Subcutaneous abdominal adipose tissue (tissue), 5 donors: Measurements from ENCODE around the gene ABCD4.

Experiments
- H3K27ac ChIP-seq: one replicate; pipeline ENCODE4 v1.7.0; 2013; ENCODE audit warnings: low read depth, mild to moderate bottlenecking, inconsistent platforms, low read length, moderate library complexity
- H3K27me3 ChIP-seq, 5 donors: one replicate each; pipeline ENCODE4 v1.7.0; 2013; ENCODE audit warnings: low read length in 5 of 5, inconsistent platforms in 1 of 5; ENCODE audit not compliant: control insufficient read depth in 5 of 5, insufficient read depth in 4 of 5
- H3K36me3 ChIP-seq, 5 donors: one replicate each; pipeline ENCODE4 v1.7.0; 2013; ENCODE audit warnings: low read length in 5 of 5; ENCODE audit not compliant: control insufficient read depth in 5 of 5, insufficient read depth in 5 of 5
- H3K4me1 ChIP-seq, 5 donors: one replicate each; pipeline ENCODE4 v1.7.0; 2013; ENCODE audit warnings: low read length in 5 of 5, mild to moderate bottlenecking in 3 of 5, moderate library complexity in 1 of 5; ENCODE audit not compliant: control insufficient read depth in 5 of 5, insufficient read depth in 5 of 5
- H3K4me3 ChIP-seq, 5 donors: one replicate each; pipeline ENCODE4 v1.7.0; 2013; ENCODE audit warnings: low read length in 5 of 5, low read depth in 1 of 5
- H3K9ac ChIP-seq, 5 donors: one replicate each; pipeline ENCODE4 v1.7.0; 2013; ENCODE audit warnings: low read length in 5 of 5, mild to moderate bottlenecking in 4 of 5, moderate library complexity in 3 of 5
- H3K9me3 ChIP-seq, 5 donors: one replicate each; pipeline ENCODE4 v1.7.0; 2013; ENCODE audit warnings: low read length in 5 of 5; ENCODE audit not compliant: control insufficient read depth in 5 of 5
- donor health status: healthy.
- donor health status: healthy.
- donor health status: healthy.
- donor health status: healthy.
- donor health status: healthy.

The ABCD4 gene

DNA sequence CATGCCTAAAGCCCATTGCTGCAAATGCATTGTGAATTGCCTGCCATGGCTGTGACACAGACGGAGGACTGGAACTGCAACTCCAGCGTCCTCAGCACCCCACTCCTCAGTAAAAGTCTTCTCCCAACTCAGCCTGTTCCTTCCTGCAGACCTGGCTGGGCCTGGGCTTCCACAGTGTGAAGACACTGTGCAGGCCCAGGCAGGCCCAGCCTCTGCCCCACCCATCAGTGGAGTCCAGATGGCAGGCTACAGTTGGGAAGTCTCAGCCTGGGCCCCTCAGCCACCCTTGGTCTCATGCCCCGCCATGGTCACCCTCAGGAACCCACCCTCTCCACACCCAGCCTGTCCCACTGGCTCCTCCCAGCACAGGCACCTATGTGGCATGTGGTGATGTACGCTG is 41.4 kb downstream of the ABCD4 start:
- H3K36me3 ChIP-seq, result no peaks in the 10 kb centered on the region
- no peaks in the 10 kb centered on the region for H3K9me3 ChIP-seq
- H3K27me3 ChIP-seq, result peaks cover 0 to 9% (median 7%) of the 10 kb centered on the region in 5 donors
- H3K27ac ChIP-seq, result no peak overlapping the region
- H3K4me1 ChIP-seq, result peaks cover 0 to 16% (median 15%) of the 10 kb centered on the region in 5 donors
- no peak overlapping the region for H3K4me3 ChIP-seq
- no peak overlapping the region for H3K9ac ChIP-seq

GRCh38 chr14:74260525-74261233 is 42.1 kb downstream of the ABCD4 start:
- Histone ChIP-seq H3K9me3 (no peaks in the 10 kb centered on the region), H3K4me1 (peaks cover 0 to 16% (median 15%) of the 10 kb centered on the region in 5 donors), H3K27ac (no peak overlapping the region), H3K27me3 (peaks cover 0 to 9% (median 7%) of the 10 kb centered on the region in 5 donors), H3K9ac (no peak overlapping the region), H3K36me3 (no peaks in the 10 kb centered on the region), H3K4me3 (no peak overlapping the region)

GRCh38 chr14:74259513-74259912 is 43.2 kb downstream of the ABCD4 start:
- H3K36me3 ChIP-seq, result no peaks in the 10 kb centered on the region
- no peak overlapping the region for H3K27ac ChIP-seq
- peaks cover 0 to 16% (median 15%) of the 10 kb centered on the region in 5 donors for H3K4me1 ChIP-seq
- H3K4me3 ChIP-seq, result no peak overlapping the region
- H3K27me3 ChIP-seq, result peaks cover 0 to 9% (median 7%) of the 10 kb centered on the region in 5 donors
- H3K9me3 ChIP-seq, result no peaks in the 10 kb centered on the region
- H3K9ac ChIP-seq, result no peak overlapping the region

GRCh38 chr14:74258764-74259035 is 44.0 kb downstream of the ABCD4 start:
- Histone ChIP-seq H3K27ac (no peak overlapping the region), H3K9ac (no peak overlapping the region), H3K36me3 (no peaks in the 10 kb centered on the region), H3K4me3 (peak overlapping the region in 1 of 5 donors; percentile 47), H3K9me3 (no peaks in the 10 kb centered on the region), H3K27me3 (peaks cover 0 to 9% (median 7%) of the 10 kb centered on the region in 5 donors), H3K4me1 (peaks cover 0 to 16% (median 15%) of the 10 kb centered on the region in 5 donors)

DNA sequence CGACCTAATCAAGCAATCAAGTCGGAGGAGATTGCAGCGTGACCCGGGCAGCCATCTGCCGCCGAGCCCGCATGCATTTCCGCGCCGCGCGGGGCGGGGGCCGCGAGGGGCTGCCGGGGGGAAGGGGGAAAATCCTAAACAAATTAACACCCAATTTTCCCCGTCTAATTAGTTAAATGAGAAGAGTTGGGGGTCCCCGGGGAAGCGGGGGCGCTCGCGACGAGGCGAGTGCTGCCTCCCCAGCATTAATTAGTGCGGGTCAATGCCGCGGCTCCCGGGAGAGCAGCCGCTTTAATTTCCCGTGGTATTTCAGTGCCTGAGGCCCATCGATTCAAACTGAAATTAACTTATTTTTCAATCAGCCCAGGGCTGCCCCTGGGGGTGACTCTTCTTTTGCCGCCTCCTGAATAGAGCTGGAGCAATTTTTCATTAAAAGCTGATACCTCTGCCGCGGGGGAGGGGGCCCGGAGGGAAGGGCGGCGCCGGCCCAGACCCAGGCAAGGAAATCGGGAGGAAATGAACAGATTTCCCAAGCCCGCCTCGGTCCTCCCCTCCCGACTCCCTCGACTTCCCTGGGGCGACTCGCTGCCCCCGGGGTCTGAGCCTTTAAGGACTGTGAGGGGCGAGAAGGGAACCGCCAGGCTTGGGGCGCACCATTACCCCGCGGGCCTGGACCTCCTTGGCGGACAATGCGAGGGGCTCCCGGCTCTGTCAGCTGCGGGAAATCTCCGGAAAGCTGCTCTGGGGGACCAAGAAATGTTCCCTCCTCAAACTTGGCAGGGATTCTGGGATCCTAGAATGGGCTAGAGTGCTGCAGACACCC is 44.6 kb downstream of the ABCD4 start:
- no peaks in the 10 kb centered on the region for H3K36me3 ChIP-seq
- peak overlapping the region in 3 of 5 donors; percentile 18 to 65 (median 55) for H3K9ac ChIP-seq
- H3K4me3 ChIP-seq, result peak overlapping the region; percentile 47 to 71 (median 64)
- H3K27me3 ChIP-seq, result peaks cover 0 to 10% (median 9%) of the 10 kb centered on the region in 5 donors
- H3K27ac ChIP-seq, result no peak overlapping the region
- H3K4me1 ChIP-seq, result peaks cover 0 to 16% (median 15%) of the 10 kb centered on the region in 5 donors
- H3K9me3 ChIP-seq, result no peaks in the 10 kb centered on the region

DNA sequence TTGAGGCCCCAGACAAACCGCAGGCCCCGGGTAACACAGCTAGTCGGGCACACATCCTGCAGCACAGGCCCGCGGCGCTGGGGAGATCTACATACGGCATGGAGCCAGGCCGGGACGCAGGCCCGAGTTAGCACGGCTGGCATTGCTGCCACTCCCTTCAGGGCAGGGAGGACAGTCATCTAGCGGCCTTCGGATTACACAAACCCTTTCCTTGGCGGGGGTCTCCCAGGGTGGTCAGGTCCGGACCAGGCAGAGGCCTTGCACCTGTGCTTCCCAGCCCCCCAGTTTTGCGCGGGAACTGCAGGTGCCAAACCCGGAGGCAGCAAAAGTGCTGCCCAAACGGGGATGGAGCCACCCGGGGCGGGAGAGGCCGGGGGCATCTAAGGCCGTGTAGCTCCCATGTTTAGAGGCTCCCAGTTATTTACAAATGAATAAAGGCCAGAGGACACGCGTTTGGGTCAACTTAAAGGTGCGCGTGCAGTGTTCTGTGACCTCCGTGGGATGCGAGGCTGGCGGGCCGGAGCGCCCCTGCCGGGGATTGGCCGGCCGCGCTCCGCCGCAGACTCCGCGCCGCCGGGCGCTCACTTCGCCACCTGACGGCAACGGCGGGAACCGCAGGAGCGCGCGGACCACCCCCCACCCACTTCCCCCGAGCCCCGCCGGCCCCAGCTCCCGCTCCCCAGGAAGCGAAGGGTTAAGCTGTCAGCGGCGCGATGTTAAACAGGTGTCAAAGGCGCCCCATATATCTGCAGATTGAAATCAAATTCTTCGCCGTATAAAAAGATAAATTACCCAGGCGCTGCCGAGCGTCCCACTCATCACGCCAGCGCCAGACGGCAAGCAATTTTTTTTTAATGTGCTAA is 45.4 kb downstream of the ABCD4 start:
- no peak overlapping the region for H3K27ac ChIP-seq
- no peaks in the 10 kb centered on the region for H3K36me3 ChIP-seq
- peaks cover 0 to 16% (median 15%) of the 10 kb centered on the region in 5 donors for H3K4me1 ChIP-seq
- H3K4me3 ChIP-seq, result peak overlapping the region; percentile 49 to 71 (median 64)
- peak overlapping the region in 3 of 5 donors; percentile 18 to 65 (median 55) for H3K9ac ChIP-seq
- H3K9me3 ChIP-seq, result no peaks in the 10 kb centered on the region
- H3K27me3 ChIP-seq, result peaks cover 0 to 10% (median 9%) of the 10 kb centered on the region in 5 donors

- H3K4me1 ChIP-seq, result peaks cover 2 to 22% (median 15%) of the 10 kb centered on the region in 5 donors
- no peaks in the 10 kb centered on the region for H3K9me3 ChIP-seq
- no peak overlapping the region for H3K9ac ChIP-seq
- H3K4me3 ChIP-seq, result no peak overlapping the region
- H3K27me3 ChIP-seq, result peaks cover 0 to 11% (median 8%) of the 10 kb centered on the region in 5 donors
- no peak overlapping the region for H3K27ac ChIP-seq
- no peaks in the 10 kb centered on the region for H3K36me3 ChIP-seq
These were observed 47.5 kb downstream of the ABCD4 start for GRCh38 chr14:74255281-74255680.

- H3K27ac ChIP-seq, result no peak overlapping the region
- H3K36me3 ChIP-seq, result no peaks in the 10 kb centered on the region
- no peak overlapping the region for H3K9ac ChIP-seq
- peaks cover 0 to 9% (median 3%) of the 10 kb centered on the region in 5 donors for H3K4me1 ChIP-seq
- no peaks in the 10 kb centered on the region for H3K9me3 ChIP-seq
- peaks cover 13 to 32% (median 27%) of the 10 kb centered on the region in 5 donors for H3K27me3 ChIP-seq
- H3K4me3 ChIP-seq, result no peak overlapping the region
These were observed 53.0 kb downstream of the ABCD4 start for GRCh38 chr14:74249433-74250375.

DNA sequence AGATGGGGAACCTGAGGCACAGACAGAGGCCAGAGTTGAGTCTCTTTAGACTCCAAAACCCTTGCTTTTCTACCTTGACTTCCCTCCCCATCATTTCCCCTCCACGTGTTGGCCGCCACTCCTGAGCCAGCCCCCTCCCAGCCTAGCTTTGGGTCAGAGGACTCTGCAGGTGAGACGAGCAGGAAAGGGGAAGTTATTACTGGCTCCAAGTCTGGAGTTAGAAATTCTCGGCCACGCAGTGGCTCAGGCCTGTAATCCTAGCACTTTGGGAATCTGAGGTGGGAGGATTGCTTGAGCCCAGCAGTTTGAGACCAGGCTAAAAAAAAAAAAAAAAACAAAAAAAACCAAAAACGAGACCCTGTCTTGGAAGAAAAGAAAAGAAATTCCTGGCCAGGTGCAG is 54.7 kb downstream of the ABCD4 start:
- Histone ChIP-seq H3K9me3 (no peaks in the 10 kb centered on the region), H3K36me3 (no peaks in the 10 kb centered on the region), H3K27me3 (peaks cover 29 to 46% (median 36%) of the 10 kb centered on the region in 5 donors), H3K4me1 (peaks cover 0 to 9% (median 3%) of the 10 kb centered on the region in 5 donors), H3K4me3 (no peak overlapping the region), H3K27ac (no peak overlapping the region), H3K9ac (no peak overlapping the region)
